Kidney capillary endothelial cell (primary cell): Measurements from ENCODE around the gene ERP44.
"Not testable (repeated sequence)": the region's sequence is repeated elsewhere in the genome, so short reads cannot be mapped to it uniquely, and the experiment has no call there.

Source experiments
- DNase-seq: peaks from one replicate; pipeline ENCODE4 v3.0.0-alpha.2; 2018; ENCODE audit warnings: low spot score

ERP44 gene

DNA sequence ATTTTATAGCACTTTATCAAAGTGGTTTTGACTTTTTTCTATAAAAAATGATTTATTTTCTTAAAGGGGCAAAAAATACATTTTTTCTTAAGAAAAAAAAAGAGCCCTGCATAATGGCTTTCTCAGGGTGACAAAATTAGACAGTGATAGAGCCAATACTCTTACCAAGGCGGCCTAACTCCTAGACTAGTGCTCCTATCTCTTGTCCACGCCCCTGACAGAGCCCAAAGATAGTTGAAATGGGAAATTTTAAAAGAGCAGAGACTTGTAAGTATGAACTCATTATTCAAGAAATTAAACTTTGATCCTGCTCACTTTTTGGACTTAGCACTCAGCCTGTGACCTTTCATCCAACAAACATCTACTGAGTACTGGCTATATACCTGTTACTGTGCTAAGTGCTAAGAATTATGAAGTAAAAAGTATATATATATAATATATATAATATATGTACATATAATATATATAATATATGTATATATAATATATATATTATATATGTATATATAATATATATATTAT lies 1.4 kb upstream of the ERP44 start:
- no peak for DNase-seq

GRCh38 chr9:100099722-100100042 lies 882 bp upstream of the ERP44 start:
- no peak for DNase-seq

DNA sequence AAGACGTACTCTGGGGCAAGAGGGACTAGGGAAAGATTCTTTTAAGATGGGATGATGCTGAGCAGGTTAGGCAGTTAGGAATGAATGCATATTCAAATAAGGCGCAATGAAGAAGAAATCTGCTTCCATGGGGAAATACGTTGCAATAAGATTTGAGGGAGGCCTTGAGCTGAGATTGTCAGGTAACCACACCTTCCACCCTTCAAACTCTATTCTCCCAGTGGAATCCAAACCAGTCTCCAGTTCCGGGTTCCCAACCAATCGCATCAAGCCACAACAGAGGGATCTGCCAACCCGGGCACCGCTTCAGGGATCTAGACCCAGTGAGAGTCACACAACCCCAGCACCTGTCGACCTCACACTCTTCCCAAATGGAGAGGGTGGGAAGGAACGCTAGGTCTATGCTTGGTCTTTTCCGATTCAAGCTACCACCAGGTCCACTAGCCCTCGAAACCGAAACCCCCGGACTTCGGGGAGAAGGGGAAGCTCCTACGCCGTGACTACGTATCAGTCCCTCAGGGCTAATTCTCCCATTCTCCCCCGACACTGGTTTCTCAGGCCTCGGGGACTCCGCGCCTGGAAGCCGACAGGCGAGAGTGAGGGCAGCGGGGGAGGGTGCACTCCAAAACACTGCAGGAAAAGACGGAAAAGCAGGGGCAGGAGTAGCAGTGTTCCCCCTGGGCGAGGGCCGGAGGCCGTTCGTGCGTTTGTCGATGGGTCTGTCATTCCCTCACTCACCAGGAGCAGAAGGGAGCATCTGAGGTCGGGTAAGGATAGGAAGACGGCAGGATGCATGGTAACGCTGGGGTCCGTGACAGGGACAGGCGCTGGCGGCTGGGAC lies 534 bp downstream of the ERP44 start:
- peak; percentile 47 for DNase-seq

DNA sequence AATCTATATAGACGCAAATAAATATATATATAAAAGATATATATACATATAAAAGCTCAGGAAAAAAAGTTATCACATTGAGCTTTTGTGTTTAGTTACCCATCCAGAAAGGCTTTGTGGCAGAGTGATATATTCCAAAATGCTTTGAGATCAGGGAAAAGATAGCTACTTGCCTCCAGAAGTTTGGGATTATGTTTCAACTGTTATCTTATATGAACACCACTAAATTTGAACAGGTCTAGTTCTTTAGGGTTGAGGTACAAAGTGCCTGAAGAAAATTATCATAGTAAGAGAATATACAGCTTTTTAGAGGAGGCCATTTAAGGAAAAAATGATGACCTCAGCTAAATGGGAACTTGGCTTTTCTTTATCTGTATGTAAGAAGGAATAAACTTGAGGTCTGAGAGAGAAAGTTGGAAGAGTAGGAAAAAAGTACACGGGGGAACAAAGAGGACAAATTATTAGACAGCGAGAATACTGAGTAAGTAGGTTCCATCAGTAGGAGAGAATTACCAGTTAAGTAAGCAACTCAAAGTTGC lies 2.4 kb downstream of the ERP44 start:
- no peak for DNase-seq

- not testable (repeated sequence) for DNase-seq
Observed at GRCh38 chr9:100094411-100094810, 4.4 kb downstream of the ERP44 start.

DNA sequence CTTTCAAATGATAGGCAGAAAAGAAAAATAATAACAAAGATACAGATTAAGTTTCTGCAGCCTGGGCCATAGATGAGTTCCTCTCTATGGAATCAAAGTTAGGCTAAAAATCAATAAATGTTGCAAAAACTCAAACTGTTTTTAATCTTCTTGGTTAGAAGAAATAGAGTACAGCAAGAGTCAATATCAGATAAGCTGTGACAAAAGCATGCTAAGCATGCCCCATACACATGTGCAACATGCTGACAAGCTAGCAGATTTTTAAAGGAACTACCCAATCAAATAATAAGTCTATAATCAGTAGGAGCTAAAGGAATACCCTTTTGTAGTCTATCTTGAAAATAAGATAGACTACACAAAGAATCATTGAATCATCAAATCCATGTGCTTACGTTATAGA lies 6.7 kb downstream of the ERP44 start:
- DNase-seq: no peak

DNA sequence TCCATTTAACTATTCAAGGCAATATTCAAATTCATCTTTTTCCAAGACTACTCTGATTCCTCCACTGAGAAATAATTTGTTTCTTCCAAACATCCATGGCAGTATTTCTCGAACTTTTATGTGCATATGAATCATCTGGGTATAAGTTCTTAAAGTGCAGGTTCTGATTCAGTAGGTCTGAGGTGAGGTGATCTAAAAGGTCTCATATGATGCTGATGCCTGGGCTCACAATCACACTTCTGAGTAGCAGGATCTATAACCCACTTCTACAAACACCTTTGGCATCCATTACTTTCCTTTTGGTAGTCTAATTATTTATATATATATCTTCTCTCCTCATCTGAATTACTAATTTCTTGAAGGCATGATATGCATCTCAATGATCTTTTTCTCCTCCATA lies 7.2 kb downstream of the ERP44 start:
- no peak for DNase-seq

- no peak for DNase-seq
Observed at GRCh38 chr9:100090880-100091279, 7.9 kb downstream of the ERP44 start.

DNA sequence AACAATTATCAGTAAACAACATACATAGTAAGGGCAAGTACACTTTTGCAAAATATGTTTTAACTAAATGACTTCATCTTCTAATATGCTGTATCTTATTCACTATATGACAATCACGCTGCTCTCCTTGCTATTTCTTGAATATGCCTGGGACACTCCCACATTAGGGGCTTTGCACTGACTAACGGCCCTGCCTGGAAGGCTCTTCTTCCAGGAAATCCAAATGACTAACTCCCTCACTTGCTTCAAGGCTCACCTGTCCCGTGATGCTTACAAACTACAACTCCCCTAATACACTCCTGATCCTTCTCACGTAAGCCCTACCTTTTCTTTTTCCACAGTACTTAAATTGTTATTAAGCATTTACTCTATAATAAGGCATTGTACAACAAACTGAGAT lies 10.6 kb downstream of the ERP44 start:
- DNase-seq: no peak

DNA sequence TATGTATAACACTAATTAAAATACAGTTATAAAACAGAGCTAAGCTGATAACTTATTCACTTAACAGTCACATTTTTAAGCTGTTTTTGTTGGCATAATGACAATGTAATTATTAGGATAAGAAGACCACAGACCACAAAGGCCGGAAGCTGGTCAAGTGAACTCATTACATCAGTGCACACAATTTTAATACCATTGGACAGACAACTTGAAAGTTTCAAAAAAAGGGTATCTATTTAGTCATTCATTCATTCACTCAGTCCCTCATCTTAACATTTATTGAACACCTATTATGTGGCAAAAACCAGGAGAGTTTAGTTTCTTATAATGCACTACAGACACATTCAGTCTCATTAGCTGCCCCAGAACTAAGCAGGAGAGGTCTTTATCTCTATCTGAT lies 11.6 kb downstream of the ERP44 start:
- DNase-seq: no peak

GRCh38 chr9:100086097-100086635 lies 12.6 kb downstream of the ERP44 start:
- no peak for DNase-seq

GRCh38 chr9:100084734-100085133 lies 14.1 kb downstream of the ERP44 start:
- DNase-seq: no peak

- no peak for DNase-seq
Observed at GRCh38 chr9:100084128-100084453, 14.7 kb downstream of the ERP44 start.

GRCh38 chr9:100083448-100084127 lies 15.2 kb downstream of the ERP44 start:
- no peak for DNase-seq

GRCh38 chr9:100082782-100083181 lies 16.0 kb downstream of the ERP44 start:
- no peak for DNase-seq

GRCh38 chr9:100076256-100076655 lies 22.5 kb downstream of the ERP44 start:
- not testable (repeated sequence) for DNase-seq

DNA sequence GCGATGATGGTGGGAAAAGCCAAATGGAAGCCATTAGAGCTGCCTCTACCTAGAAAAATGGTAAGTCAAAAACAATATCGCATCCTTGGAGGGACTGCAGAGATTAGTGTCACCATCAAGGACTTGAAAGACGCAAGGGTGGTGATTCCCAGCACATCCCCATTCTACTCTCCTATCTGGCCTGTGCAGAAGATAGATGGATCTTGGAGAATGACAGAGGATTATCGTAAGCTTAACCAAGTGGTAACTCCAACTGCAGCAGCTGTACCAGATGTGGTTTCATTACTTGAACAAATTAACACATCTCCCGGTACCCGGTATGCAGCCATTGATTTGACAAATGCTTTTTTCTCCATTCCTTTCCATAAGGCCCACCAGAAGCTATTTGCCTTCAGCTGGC lies 23.8 kb downstream of the ERP44 start:
- DNase-seq: no peak

DNA sequence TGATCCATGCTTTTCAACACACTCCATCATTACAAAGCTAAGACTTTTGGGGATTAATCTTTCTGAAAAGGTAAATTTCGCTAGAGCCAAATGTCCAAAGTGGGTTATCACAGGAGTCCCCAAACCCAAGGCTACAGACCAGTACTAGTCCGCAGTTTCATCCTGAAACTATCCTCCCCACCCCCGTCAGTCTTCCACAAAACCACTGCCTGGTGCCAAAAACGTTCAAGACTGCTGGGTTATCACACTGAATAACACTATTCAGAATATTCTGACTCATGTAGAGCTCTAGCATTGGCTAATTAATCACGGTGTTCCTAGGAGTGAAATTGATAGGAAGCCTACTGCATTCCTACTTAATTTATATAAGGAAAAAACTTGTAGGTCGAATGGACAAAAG lies 24.7 kb downstream of the ERP44 start:
- no peak for DNase-seq

DNA sequence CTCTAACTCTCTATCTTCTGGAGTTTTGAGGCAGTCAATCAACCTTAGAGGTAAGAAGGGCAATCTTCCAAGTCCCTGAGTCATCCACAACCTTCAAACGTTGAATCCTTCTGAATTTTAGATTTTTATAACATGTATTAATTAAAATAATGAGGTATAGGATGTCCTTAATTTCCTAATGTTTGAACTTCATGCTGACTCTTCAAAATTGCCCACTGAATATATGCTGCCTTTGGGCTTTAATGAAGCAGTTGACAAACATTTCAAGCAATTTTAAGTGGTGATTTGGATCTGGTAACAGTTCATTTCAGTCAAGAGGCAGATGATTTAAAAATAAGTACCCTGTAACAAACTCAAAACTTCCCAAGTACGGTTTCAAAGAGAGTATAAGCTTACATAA lies 26.0 kb downstream of the ERP44 start:
- no peak for DNase-seq

DNA sequence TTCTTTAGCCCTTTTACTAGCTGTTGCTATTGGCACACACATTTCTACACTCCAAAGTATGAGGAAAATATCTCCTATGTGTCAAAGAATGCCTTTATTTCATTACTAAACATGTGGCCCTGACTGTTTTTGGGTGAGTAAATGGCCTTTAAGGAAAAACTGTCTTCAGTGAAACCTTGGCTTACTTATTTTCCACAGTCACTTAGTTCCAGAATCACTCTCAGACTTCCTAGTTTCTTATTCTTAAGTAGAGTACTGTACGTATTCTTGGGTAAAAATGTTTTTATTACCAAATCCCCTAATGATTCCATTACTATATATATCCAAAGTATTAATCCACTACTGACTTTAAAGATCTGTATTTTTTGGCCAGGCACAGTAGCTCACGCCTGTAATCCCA lies 27.5 kb downstream of the ERP44 start:
- DNase-seq: no peak

DNA sequence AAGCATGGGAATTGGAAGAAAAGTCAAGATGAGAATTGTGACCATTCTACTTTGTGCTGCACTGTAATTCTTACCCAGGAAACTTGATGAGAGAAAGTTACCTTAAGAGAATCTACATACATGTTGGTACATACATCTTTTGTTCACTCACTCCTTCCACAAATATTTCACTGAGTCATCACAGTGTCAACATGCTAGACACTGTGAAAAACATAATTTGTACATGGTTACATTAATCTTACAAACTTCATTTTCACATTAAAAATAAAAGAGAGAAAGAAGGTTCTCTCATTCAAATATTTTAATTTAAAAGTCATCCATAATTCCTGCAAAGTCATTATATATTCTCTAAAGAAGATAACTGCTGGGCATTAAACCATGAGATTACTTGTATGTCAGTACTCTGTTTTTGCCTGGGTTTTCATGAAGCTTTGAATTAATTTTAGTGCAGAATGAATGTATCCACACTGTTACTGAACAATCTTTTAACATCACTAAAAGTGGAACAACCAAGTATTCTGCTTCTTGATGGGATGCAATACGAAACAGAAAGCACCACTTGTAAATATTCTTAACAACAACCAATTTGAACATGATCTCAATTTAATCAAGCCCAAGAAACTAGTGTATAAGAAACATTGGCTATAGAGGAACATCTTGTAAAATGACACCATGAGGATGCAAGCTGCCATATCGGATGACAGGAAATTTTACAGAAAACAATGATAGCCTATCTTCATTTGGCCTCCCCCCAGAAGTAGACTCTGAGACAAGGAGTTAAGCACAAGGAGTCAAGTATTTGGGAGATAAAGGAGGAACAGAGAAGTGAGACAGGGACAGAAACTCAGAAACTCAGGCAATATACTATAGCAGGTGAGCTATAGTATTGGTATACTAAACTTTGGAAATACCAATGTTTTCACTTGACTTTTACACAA lies 28.4 kb downstream of the ERP44 start:
- no peak for DNase-seq

DNA sequence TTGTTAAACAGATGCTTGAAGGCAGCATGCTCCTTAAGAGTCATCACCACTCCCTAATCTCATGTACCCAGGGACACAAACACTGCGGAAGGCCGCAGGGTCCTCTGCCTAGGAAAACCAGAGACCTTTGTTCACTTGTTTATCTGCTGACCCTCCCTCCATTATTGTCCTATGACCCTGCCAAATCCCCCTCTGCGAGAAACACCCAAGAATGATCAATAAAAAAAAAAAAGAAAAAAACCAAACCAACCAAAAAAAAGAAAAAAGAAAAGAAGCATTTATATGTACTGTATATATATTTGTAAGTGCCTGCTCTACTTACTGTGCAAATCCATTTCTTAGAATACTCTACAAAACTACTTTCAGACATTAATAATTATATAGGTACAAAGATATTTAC lies 29.7 kb downstream of the ERP44 start:
- DNase-seq: not testable (repeated sequence)
